CD4-positive, alpha-beta T cell treated with Interleukin-12 subunit alpha and Interleukin-12 subunit beta, for 1 hour (primary cell): ENCODE results near the gene SFMBT1.
"Not testable (repeated sequence)": the region's sequence is repeated elsewhere in the genome, so short reads cannot be mapped to it uniquely, and the experiment has no call there.

Experiments
- DNase-seq: peaks from one replicate; pipeline ENCODE4 v3.0.0-alpha.2; 2020

SFMBT1 gene

DNA sequence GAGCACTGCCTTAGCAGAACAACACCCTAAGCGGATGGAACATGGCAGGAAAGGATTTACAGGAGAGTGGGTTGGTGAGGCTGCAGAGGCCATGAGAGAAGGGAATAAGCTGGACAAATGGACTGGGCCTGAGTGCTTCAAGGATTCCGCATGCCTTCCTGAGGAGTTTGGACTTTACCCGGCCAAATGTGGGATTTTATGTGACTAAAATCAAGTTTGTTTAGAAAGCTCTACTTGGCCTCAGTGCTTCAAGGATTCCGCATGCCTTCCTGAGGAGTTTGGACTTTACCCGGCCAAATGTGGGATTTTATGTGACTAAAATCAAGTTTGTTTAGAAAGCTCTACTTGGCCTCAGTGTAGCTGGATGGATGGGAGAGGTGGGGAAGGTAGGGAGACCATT lies 10.9 kb downstream of the SFMBT1 start:
- DNase-seq: not testable (repeated sequence)

DNA sequence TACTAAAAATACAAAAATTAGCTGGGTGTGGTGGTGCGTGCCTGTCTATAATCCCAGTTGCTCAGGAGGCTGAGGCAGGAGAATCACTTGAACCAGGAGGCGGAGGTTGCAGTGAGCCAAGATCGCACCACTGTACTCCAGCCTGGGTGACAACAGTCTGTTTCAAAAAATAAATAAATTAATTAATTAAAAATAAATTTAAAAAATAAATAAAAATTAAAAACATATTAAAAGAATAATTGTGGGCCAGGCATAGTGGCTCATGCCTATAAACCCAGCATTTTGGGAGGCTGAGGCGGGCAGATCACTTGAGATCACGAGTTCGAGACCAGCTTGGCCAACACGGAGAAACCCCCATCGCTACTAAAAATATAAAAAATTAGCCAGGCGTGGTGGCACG lies 11.5 kb downstream of the SFMBT1 start:
- not testable (repeated sequence) for DNase-seq

DNA sequence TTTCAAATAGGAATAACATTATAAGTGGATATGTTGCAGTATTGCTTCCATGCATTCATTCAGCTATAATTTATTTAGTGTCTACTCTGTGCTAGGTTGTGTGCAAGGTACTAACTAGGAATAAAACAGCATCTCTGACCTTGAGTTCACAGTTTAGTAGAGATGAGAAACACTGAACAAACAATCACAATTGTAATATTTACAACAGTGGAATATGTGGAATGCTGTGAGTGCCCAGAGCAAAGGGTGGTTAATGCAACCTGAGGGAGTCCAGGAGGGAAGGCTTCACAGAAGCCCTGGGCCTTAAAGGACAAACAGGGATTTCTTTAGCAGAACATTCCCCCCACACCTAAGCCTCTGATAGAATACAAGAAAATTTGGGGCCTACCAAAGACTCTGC lies 13.3 kb downstream of the SFMBT1 start:
- no peak for DNase-seq

DNA sequence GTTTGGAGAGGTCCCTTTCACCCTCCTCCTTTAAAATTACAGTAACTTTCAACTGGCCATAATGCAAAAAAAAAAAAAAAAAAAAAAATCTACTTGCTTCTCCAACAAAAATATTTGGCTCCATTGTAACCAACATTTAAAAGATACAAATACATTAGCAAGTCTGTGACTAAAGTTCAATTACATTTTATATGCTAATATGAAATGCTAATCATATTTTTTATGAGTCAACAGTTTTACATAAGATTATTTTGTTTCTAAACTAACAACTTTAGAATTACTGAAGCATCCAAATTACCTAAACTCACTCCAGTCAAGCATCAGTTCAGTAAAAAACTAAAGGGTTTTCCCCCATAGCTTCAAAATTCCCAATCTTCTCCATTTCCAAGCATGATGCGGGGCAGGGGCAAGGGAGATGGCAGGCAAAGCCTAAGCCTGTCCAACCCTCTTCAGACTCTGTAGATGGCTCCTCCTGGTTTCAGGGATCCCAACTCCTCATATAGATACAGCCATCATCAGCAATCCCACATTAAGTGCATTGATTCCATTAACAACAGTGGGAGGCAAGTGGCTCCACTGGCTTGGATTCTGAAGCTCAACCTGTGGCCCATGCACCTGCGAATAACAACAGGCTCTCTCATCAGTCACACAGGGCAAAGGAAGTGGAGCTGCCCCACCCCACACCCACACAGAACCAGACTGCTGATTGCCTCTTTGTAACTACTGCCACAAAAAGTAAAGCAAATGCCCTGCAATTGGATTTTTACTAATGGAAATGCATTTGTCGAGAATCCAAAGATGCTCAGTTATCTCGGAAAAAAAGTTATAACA lies 15.0 kb downstream of the SFMBT1 start:
- DNase-seq: peak; percentile 56

DNA sequence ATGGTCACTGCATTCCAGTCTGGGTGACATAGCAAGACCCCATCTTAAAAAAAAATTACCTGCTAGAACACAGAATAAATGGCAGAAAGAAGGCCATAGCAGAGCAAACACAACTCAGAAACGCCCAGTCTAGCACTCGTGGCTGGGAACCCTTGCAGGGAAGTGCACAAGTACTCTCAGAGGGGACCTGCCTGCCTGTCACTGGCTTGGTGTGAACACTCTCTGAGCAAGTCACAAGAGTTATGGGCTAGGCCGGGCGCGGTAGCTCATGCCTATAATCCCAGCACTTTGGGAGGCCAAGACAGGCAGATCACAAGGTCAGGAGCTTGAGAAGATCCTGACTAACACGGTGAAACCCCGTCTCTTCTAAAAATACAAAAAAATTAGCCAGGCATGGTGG lies 17.2 kb downstream of the SFMBT1 start:
- no peak for DNase-seq

DNA sequence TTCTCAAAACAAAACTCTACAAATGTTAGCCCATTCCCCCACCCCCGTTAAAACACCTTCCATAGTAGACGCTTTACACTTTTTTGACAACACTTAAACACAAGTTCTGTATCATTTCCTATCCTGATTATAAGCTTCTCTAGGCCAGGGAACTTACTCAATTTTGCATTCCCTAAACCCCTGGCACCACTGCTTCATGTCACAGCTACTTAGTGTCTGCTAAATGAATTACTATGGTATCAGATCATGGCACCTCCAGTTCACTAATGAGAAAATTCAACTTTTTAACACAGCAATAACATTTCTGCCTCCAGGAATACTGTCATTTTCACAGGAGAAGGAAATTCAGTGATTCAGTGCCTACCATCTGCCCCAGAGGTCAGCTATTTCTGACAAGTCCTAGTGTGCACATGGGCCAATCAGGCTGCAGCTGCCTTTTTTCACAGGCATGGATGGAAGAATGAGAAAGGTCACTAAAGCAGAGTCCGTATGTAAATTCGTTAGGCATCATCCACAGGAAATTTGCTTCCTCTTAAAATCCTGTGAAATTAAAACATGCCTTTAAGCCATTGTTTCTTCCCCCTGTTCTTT lies 18.5 kb downstream of the SFMBT1 start:
- no peak for DNase-seq

DNA sequence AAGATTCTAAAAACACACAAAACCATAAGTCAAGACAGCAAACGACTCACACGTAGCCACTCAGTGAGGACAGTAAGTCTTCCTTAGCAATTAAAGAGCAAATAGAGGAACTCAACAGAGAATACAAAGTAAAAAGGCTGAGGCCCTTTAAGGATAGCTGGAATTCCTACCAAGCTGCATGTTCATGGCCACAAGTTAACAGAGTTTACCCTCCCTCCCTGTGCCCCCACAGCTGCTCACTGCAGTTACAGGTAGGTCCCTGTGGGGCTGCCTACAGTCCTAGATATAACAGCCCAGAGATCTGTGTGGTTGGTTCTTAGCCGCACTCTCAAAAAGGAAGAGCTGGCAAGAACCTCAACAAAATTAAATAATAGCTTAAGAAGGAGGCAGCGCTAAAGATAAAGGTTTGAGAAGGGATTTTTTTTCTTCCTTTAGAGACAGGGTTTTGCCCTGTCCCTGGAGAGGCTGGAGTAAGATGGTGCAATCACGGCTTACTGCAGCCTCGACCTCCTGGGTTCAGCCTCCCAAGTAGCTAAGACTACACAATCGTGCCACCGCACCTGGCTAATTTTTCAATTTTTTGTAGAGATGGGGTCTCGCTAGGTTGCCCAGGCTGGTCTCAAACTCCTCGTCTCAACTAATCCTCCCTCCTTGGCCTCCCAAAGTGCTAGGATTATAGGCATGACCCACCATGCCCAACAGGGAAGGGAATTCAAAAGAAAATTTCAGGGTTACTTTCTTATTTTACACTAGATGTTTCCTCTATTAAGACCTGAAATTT lies 19.3 kb downstream of the SFMBT1 start:
- DNase-seq: no peak

DNA sequence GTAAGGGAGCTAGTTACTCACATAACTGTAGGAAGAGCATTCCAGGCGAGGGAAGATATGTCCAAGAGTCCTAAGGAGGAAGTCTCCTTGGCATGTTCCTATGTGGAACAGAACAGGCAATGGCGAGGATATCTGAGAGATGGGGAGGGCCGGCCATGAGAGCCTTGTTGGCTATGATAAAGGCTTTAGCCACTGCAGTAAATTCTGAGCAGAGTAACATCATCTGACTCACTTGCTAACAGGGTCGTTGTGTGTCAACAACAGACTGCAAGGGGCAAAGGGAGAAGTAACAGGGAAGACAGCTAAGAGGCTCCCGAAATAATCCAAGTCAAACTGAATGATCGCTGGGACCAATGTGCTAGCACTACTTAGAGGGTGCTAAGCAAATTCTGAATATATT lies 21.6 kb downstream of the SFMBT1 start:
- no peak for DNase-seq

DNA sequence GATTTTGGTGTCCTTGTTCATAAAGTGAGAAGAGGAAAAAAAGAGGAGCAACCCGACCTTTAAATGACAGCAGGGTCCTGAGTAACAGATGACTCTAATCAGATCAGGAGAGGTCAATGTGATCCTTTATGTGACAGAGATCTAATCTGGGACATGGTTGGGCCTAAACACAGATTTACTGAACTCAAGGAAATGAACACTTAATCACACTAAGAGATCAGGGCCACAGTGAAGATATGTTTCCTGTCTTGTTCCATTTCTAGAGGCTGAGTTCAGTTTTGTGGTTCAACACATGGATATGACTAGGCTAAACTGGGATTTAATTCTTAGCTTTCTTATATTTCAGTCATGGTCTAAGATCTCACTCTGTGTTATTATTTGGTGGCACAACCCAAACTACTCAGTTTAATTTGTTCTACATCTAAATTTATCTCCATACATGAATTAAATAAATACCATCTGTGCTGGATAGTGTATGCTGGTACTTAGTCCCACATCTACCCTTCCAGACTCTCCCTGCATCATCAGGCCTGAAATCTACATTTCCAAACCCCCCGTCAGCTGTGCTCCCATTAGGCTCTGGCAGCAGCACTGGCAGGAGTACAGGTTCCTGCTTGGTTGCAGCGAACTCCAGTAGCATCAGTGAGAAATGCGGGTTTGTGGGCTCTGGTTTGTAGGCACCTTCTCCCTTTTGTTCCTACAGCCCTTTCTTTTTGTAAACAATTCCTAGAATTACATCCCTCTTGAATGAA lies 22.6 kb downstream of the SFMBT1 start:
- no peak for DNase-seq

DNA sequence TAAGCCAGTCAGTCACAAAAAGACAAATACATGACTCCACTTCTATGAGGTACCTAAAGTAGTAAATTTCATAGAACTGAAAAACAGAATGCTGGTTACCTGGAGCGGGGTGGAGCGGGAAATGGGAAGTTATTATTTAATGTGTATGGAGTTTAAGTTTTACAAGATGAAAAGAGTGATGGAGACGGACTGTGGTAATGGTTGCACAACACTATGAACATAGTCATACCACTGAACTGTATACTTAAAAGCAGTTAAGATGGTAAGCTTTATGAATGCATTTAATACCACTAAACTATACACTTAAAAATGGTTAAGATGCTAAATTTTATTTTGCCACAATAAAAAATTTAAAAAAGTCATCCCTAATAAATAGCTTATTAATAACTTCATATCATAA lies 23.2 kb downstream of the SFMBT1 start:
- no peak for DNase-seq

DNA sequence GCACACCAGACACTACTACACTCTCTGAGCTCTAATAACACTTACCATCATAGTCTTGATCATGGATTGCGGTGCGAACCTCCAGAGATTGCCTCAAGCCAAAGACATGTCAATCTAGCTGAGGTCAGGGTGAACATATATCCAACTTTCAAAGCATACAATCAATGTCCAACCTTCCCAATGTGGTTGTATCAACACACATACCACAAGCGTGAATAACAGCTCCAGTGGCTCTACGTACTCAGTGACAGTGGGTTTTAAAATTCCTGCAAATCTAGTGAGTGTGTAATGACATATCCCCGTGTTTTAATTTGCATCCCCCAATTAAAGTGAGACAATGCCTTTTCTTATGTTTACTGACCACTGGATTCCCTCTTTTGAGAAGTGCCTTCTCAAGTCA lies 29.6 kb downstream of the SFMBT1 start:
- DNase-seq: no peak

DNA sequence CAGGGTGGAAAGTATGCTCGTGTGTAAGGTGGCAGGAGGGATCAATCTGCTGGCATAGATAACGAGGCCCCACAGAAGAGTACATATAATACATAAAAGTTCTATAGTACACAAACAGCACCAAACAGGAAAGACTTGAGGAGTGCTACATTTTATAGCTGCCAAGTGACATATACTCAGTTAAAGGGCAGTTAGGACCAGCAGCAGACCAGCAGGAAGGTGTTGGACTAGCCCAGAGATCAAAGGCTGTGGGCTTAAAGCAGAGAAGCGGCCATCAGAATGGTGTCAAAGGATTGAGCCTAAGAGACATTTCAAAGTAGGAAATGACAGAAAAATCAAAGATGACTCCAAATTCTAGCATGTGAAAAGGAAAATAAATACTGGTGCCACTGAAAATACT lies 34.5 kb downstream of the SFMBT1 start:
- no peak for DNase-seq

DNA sequence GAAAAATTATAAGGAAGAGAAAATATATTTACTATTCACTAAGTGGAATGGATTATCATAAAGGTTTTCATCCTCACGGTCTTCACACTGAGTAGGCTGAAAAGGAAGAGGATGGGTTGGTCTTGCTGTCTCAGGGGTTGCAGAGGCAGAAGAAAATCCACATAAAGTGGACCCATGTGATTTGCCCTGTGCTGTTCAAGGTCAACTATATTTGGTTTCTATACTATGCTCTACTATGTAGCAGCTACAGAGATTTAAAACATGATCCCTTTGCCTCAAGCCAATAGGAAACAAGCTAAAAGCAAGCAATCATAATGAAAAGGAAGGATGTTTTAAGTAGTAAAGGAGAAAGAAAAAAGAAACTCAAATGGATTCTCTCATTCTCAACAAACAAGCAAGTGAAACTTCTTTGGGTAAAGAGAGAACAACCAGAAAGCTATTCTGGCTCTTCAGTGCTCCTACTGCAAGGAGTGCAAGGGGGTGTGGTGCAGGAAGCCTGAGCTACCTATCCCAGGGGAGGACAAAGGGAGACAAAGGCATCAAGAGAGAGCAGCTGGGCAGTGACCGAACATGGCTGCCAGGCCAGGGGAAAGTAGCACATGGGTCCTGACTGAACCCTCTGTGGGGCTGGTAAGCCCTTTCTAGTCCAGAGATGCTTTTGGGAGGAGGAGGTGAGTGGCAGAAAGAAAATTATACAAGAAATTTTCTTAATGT lies 35.9 kb downstream of the SFMBT1 start:
- DNase-seq: no peak

DNA sequence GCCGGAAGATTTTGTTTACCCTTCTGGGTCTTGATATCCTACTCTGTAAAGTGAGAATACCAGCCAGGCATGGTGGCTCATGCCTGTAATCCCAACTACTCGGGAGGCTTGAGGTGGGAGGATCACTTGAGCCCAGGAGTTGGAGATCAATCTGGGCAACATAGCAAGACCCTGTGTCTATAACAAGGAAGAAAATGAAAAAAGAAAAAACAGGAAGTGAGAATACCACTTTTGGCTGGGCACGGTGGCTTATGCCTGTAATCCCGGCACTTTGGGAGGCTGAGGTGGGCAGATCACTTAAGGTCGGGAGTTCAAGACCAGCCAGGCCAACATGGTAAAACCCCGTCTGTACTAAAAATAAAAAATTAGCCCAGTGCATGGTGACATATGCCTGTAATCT lies 36.9 kb downstream of the SFMBT1 start:
- DNase-seq: no peak

DNA sequence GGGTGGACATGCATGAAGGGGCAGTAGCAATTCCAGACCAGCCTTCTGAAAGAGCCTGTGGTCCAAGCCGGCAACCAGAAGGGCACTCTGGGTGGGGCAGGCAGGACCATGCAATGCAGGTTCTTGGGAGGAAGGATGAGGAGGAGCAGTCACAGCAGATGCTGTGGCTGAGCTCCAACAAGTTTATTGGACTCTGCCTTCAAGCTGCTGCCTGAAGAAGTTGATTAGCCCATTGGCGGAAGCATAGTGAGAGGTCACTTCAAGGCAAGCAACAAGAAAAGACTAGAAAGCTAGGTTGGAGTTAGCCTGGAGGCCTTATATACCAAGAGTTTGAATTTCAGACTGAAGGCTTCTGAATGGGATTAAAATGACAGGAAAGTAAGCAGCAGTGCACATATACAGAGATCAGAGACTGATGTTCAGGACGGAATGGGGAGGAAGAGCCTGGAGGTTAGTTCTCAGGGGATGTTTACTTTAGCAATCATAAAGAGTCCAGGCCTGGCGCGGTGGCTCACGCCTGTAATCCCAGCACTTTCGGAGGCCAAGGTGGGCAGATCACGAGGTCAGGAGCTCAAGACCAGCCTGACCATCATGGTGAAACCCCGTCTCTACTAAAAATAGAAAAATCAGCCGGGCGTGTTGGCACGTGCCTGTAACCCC lies 39.9 kb downstream of the SFMBT1 start:
- DNase-seq: no peak

DNA sequence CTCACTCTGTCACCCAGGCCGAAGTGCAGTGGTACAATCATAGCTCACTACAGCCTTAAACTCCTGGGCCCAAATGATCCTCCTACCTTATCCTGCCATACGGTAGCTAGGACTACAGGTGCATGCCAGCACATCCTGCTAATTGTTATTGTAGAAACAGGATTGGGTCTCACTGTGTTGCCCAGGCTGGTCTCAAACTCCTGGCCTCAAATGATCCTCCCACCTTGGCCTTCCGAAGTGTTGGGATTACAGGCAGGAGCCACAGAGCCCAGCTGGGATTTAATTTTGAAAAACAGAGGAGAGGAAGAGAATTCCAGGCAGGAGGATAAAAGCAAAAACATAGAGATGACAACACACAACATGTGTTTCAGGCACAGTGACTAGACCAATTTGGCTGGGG lies 40.5 kb downstream of the SFMBT1 start:
- no peak for DNase-seq

DNA sequence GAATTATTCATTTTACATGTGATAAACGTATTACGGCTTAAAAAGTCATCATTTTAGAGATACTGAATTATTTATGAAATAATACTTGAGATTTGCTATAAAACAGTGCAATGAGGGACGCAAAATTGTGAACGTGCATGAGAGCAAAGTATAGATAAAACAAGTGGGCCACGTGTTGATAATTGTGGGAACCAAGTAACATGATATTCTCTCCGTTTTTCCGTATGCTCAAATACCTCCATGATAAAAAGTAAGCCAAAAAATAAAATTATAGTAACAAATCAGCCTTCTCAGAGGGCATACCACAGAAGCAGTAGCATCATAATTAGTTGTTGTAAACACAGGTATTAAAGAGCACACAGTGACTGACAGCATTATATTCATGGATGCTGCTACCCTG lies 42.6 kb downstream of the SFMBT1 start:
- DNase-seq: no peak

DNA sequence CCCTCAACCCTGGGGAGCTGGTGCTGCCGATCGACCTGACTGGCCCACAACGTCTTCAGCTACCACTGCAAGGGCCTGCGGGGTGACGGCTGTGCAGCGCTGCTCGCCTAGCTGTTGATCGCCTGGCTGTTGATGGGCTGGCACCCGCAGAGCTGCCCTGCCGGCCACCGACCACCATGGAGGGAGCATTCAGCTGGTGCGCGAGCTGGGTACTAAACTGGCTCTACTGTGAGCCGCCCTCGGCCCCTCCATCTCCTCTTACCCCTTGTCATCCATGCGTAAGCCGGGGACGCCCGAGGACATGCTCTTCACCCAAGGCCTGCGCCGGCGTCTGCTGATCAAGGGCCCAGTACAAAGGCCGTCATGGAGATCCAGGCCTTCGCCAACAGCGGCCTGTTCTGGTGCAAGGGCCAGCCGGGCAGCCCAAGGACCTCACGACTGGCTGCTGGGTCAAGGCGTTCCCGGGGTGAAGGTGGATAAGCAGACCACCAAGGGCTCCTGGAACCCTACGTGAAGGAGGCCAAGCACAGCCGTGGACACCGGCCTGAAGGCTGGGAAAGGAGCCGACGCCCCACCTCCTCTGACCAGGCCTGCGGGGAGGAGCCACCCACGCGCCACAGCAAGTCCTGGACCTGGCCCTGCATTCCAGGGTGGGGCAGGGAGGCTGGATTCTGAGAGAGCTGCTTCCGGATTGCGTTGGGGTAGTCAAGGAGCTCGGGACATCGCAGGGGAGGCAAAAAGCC lies 46.9 kb downstream of the SFMBT1 start:
- no peak for DNase-seq

DNA sequence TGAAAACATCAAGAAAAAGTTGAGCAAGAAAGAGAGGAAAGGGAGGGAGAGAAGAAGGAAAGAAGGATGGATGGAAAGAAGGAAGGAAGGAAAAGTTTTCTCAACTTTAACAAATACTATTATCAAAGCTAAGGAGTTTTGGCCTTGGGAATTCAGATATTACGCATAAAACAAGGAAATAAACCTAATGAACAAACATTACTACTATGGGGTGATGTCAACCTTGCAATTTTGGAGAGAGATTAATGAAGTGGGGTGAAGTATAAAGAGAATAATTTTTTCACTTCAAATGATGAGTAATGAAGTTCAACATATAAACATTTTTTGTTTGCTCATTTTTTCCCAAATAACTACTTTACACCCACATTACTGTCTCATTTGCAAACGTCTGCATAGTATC lies 55.2 kb downstream of the SFMBT1 start:
- DNase-seq: no peak

DNA sequence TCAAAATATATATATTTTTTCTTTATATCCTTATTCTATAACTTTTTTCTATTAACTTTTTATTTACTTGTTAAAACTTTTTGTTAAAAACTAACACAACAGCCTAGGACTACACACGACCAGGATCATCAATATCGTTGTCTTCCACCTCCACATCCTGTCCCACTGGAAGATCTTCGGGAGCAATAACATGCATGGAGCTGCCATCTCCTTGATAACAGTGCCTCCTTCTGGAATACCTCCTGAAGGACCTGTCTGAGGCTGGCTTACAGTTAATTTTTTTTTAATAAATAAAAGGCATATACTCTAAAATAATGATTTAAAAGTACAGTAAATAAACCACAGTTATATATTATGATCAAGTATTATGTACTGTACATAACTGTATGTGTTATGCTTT lies 58.9 kb downstream of the SFMBT1 start:
- no peak for DNase-seq

DNA sequence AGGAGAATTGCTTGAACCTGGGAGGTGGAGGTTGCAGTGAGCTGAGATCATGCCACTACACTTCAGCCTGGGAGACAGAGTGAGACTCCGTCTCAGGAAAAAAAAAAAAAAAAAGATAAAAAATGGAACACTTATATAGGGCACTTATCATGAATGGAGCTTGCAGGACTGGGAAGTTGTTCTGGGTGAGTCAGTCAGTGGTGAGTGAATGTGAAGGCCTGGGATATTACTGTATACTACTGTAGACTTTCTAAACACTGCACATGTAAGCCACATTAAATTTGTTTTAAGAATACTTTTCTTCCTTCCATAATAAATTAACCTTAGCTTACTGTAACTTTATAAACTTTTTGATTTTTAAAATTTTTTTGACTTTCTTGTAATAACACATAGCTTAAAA lies 59.8 kb downstream of the SFMBT1 start:
- no peak for DNase-seq
